HS-27A (cell line): ENCODE data around the gene MTRR.

Source experiments
- DNase-seq: peaks from one replicate; pipeline ENCODE4 v3.0.0-alpha.2; 2012; ENCODE audit warnings: low read depth, missing footprints

MTRR gene

GRCh38 chr5:7868773-7869473 is at the start of gene MTRR, which contains the start of gene FASTKD3:
Gene MTRR, plus strand, starts transcription at chr5:7869148. Its CDS starts 1,647 bp downstream, at chr5:7870795.
Gene FASTKD3, minus strand, starts transcription at chr5:7869031. Its CDS starts 948 bp downstream, at chr5:7868083.
- DNase-seq, result peak; percentile 84

- no peak for DNase-seq
Observed at GRCh38 chr5:7822449-7822848, 46.5 kb upstream of the MTRR start.

DNA sequence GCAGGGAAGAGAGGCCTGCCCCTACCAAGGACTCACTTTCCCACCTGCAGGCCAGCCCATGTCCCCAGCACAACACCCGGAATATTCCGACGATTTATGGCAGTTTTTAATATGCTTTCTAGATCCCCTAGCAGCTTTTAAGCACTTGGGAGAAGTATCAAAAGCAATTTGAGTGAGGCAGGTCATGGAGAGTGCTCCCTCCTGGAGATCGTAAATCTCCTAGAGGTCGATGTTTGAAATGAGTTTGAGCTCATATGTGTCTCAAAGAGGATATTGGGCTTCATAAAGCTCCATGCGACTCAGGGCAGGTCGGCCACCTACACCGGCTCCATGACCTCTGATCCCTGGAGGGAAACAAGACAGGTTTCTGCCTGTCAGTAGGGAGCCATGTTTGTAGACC is 45.4 kb upstream of the MTRR start:
- DNase-seq, result no peak

GRCh38 chr5:7824995-7825394 is 44.0 kb upstream of the MTRR start:
- no peak for DNase-seq

GRCh38 chr5:7825630-7826029 is 43.3 kb upstream of the MTRR start:
- DNase-seq, result no peak

- DNase-seq, result no peak
Observed at GRCh38 chr5:7827610-7828009, 41.3 kb upstream of the MTRR start.

DNA sequence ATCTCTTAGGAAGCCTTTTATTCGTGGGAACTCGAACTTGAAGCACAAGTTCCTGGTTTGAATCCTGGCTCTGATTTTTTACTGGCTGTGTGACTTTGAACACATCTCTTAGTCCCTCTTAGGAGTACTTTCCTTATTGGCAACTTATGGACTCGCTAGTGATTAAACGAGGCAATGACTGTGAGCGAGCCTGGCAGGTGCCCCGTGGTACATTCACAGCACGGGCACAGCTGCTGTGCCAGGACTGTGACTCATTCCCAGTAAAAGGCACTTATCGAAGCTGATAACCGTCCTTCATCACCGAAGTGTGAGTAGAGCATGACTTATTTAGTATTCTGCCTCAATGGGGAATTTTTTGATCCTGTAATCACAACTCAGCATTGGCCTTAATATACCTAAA is 40.7 kb upstream of the MTRR start:
- DNase-seq, result no peak

- no peak for DNase-seq
Observed at GRCh38 chr5:7834982-7835381, 34.0 kb upstream of the MTRR start.

- no peak for DNase-seq
Observed at GRCh38 chr5:7837403-7837802, 31.5 kb upstream of the MTRR start.

- DNase-seq, result no peak
Observed at GRCh38 chr5:7842531-7842930, 26.4 kb upstream of the MTRR start.

- no peak for DNase-seq
Observed at GRCh38 chr5:7844901-7845300, 24.0 kb upstream of the MTRR start.

DNA sequence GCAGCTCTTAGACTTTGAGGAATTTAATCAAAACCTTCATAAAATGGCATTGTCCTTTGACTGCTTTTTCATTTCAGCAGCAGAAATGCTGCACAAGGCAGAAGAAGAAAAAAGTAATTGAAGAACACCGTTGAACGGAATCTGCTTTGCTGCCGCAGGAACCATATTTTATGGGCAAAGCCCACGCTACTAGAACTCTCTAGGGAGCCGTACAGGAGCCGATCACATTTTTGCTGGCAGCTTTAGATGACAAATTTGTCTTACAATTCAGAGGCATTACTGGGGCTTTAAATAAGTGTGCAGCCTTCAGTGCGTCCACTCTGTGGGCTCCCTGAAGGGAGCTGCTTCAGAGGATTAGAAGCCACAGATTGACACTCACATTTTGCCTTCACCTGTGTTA is 23.4 kb upstream of the MTRR start:
- DNase-seq, result no peak

DNA sequence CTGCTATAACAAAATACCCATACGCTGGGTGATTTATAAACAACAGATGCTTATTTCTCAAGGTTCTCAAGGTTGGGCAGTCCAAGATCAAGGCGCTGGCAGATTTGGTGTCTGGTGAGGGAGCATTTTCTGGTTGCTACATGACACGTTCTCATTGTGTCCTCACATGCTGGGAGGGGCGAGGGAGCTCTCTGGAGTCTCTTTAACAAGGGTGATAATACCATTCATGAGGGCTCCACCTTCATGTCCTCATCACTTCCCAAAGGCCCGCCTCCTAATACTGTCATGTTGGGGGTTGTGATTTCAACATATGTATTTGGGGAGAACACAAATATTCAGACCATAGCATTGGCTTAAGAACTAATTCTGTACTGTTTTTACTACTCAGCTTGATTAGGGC is 22.6 kb upstream of the MTRR start:
- no peak for DNase-seq

GRCh38 chr5:7848296-7848695 is 20.7 kb upstream of the MTRR start:
- no peak for DNase-seq

- no peak for DNase-seq
Observed at GRCh38 chr5:7849681-7850394, 19.1 kb upstream of the MTRR start.

GRCh38 chr5:7850395-7851239 is 18.3 kb upstream of the MTRR start, which contains the start of gene CFAP90:
Gene CFAP90, minus strand, starts transcription at chr5:7851133. Its CDS starts 112 bp downstream, at chr5:7851021.
- DNase-seq, result no peak

DNA sequence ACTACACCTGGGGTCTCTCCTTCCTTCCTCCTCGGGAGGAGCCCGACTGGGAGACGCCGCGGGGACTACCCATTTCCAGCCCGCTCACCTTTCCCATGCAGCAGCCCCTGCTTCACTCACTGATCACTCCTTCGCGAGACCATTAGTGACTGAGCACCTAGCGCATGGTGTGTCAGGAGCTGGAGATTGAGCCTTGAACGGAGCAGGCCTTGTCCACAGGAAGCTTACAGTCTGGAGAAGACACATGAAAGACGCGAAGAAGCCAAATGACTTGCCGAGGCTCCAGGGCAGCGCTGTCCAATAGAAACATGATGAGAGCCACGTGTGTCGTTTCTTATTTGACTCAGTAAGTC is 17.7 kb upstream of the MTRR start:
- no peak for DNase-seq

- DNase-seq, result no peak
Observed at GRCh38 chr5:7851617-7852289, 17.2 kb upstream of the MTRR start.

GRCh38 chr5:7852542-7852941 is 16.4 kb upstream of the MTRR start:
- DNase-seq, result no peak

GRCh38 chr5:7852988-7853387 is 16.0 kb upstream of the MTRR start:
- no peak for DNase-seq

GRCh38 chr5:7855611-7856010 is 13.3 kb upstream of the MTRR start:
- no peak for DNase-seq

- DNase-seq, result no peak
Observed at GRCh38 chr5:7856855-7857254, 12.1 kb upstream of the MTRR start.
